ENCODE data around the gene POU2F3. TPM values are rescaled to one million over a fixed set of nuclear protein-coding genes. Genes with fewer than 3 reads are reported as not detected.

POU2F3 gene
- total and polyA plus RNA-seq, 2 of the 13 experiments (the other 11 are each of a cell fraction or from before 2014, with no cell fraction given): not detected

DNA sequence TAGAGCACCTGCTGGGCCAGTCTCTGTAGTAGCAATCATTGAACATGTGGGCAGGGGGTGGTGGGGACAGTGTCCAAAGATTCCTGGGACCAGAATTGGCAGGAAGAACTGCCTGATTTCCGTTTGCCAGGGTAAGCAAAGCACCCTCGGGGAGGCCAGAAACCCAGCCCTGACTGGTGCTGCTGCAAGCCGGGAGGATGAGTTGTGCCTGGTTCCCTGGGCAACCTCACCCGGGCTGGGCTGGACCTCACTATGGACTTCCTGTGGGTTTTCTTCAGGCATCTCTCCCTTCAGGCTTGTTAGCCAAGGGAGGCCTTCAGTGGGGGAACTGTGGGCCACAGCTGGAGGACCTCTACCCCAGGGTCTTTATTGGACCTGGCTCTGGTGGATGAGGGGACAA, 8.0 kb upstream of the POU2F3 start:
- in situ Hi-C loops (cut with HindIII; ENCODE audit: extremely low pct_ligation_motif_present, low pct_unique_long_range_greater_than_20kb) (no loop called here), intact Hi-C loops (cut with micrococcal nuclease; ENCODE audit: unreplicated experiment) (no loop called here)
- POLR2A ChIA-PET: interaction anchor here (1.0 to 1.6 kb wide), 2 partner anchors 24 to 47 kb away, joined by 3 to 4 read pairs; no protein-coding TSS in a partner anchor
- ATAC-seq (0 out of 3 replicates have a peak, but pooled peaks have one; percentile 2), DNase-seq (ENCODE audit: low spot score) (no peak), FAIRE-seq (no peak)
- Histone ChIP-seq H3K79me2 (ENCODE audit: insufficient read depth, low read length) (no peaks in the 10 kb centered on the region), H3K9ac (ENCODE audit: insufficient read depth, low read depth, low read length) (no peak overlapping the region), H3K4me2 (ENCODE audit: low read depth, low read length) (no peak overlapping the region), H4K20me1 (ENCODE audit: insufficient read depth, low read length) (no peaks in the 10 kb centered on the region; the same call in 1 of the 2 replicates), H2AFZ (ENCODE audit: low read length) (no peak overlapping the region), H3K9me3 (ENCODE audit: low read length) (no peaks in the 10 kb centered on the region), H3K4me1 (ENCODE audit: insufficient read depth, low read length) (no peaks in the 10 kb centered on the region), H3K4me3 (replicated peaks in 1 of 3; ENCODE audit: insufficient read depth in 1 of 3, low read depth in 2 of 3, low read length in 3 of 3) (no peak overlapping the region), H3K27ac (ENCODE audit: extremely low read length, insufficient read depth, low read length) (no peak overlapping the region), H3K27me3 (ENCODE audit: control insufficient read depth in 1 of 2, insufficient read depth in 2 of 2, low read length in 2 of 2) (peaks cover 0 to 32% of the 10 kb centered on the region in 2 experiments; a peak in 4 of 5 replicates), H3K36me3 (replicated peaks in 1 of 2; ENCODE audit: control insufficient read depth in 1 of 2, insufficient read depth in 2 of 2, low read length in 2 of 2) (peaks cover 0 to 6% of the 10 kb centered on the region in 2 experiments; a peak in 2 of 5 replicates)
- no TSS peak for BruUV-seq (replicated peaks)
- CTCF ChIA-PET (ENCODE audit: low intra/inter-chr PET ratio, low total read pairs): interaction anchor here (1.9 kb wide), 1 partner anchor 63 kb away, joined by 5 read pairs; no protein-coding TSS in a partner anchor
- 0% methylated on average over 1 of the region's 4 CpGs for WGBS (ENCODE audit: low lambda C conversion rate)
- TF ChIP-seq, protein P1, sequence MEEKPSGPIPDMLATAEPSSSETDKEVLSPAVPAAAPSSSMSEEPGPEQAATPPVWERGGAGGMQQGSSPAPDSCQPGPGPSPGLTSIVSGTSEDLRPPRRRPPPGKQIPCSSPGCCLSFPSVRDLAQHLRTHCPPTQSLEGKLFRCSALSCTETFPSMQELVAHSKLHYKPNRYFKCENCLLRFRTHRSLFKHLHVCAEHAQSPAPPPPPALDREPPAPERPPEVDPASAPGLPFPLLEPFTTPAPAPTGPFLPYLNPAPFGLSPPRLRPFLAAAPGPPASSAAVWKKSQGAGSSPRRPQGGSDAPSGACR (CRISPR knock-in tag; IDR thresholded peaks at IDR 0.05): no peak
- TF ChIP-seq JUND (CRISPR knock-in tag; IDR thresholded peaks at IDR 0.05) (no peak), ZNF549 (CRISPR knock-in tag; IDR thresholded peaks at IDR 0.05) (no peak), ZNF83 (CRISPR knock-in tag; IDR thresholded peaks at IDR 0.05; ENCODE audit: borderline replicate concordance) (no peak), ZNF577 (CRISPR knock-in tag; IDR thresholded peaks at IDR 0.05; ENCODE audit: borderline replicate concordance, low read depth) (no peak), ZNF614 (CRISPR knock-in tag; IDR thresholded peaks at IDR 0.05; ENCODE audit: borderline replicate concordance) (no peak), FOXC1 (CRISPR knock-in tag; IDR thresholded peaks at IDR 0.05; ENCODE audit: borderline replicate concordance) (no peak), SALL2 (CRISPR knock-in tag; IDR thresholded peaks at IDR 0.05) (no peak), YEATS2 (CRISPR knock-in tag; IDR thresholded peaks at IDR 0.05; ENCODE audit: borderline replicate concordance) (no peak), KAT7 (CRISPR knock-in tag; IDR thresholded peaks at IDR 0.05; ENCODE audit: borderline replicate concordance) (no peak)
- TF ChIP-seq, protein P2, sequence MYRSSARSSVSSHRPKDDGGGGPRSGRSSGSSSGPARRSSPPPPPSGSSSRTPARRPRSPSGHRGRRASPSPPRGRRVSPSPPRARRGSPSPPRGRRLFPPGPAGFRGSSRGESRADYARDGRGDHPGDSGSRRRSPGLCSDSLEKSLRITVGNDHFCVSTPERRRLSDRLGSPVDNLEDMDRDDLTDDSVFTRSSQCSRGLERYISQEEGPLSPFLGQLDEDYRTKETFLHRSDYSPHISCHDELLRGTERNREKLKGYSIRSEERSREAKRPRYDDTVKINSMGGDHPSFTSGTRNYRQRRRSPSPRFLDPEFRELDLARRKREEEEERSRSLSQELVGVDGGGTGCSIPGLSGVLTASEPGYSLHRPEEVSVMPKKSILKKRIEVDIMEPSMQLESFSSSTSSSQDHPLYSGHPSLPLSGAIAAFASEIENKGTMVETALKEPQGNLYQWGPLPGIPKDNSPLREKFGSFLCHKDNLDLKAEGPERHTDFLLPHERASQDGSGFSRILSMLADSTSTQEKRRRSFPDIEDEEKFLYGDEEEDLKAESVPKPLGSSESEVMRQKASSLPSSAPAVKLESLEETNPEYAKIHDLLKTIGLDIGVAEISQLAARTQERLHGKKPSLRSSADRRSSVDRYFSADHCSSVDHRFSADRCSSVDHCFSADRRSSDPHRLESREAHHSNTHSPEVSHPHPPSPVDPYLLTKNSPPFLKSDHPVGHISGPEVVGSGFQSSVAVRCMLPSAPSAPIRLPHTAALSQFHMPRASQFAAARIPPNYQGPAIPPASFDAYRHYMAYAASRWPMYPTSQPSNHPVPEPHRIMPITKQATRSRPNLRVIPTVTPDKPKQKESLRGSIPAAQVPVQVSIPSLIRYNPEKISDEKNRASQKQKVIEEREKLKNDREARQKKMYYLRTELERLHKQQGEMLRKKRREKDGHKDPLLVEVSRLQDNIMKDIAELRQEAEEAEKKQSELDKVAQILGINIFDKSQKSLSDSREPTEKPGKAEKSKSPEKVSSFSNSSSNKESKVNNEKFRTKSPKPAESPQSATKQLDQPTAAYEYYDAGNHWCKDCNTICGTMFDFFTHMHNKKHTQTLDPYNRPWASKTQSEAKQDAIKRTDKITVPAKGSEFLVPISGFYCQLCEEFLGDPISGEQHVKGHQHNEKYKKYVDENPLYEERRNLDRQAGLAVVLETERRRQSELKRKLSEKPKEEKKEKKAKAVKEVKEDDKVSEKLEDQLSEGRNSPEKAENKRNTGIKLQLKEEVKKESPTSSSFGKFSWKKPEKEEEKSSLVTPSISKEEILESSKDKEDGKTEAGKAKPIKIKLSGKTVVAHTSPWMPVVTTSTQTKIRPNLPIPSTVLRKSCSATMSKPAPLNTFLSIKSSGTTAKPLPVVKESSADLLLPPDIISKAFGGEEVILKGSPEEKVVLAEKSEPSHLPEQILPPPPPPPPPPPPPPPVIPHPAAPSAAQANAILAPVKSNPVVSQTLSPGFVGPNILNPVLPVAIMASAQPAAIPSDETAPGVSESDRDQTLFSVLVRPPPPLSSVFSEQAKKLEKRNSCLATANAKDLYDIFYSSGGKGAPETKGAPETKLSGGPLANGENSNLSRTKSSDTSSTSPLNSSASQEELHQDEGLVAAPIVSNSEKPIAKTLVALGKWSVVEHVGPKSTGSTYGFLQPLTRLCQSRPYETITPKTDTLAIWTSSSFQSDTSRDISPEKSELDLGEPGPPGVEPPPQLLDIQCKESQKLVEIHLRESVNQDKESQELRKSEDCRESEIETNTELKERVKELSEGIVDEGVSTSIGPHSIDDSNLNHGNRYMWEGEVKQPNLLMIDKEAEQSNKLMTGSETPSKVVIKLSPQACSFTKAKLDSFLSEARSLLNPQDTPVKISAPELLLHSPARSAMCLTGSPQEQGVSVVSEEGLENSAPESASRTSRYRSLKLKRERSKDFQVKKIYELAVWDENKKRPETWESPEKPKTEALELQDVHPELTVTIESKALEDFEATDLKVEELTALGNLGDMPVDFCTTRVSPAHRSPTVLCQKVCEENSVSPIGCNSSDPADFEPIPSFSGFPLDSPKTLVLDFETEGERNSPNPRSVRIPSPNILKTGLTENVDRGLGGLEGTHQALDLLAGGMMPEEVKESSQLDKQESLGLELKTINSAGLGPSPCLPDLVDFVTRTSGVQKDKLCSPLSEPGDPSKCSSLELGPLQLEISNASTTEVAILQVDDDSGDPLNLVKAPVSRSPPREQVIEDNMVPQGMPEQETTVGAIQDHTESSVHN (CRISPR knock-in tag; IDR thresholded peaks at IDR 0.05): no peak
- TF ChIP-seq, protein P3, sequence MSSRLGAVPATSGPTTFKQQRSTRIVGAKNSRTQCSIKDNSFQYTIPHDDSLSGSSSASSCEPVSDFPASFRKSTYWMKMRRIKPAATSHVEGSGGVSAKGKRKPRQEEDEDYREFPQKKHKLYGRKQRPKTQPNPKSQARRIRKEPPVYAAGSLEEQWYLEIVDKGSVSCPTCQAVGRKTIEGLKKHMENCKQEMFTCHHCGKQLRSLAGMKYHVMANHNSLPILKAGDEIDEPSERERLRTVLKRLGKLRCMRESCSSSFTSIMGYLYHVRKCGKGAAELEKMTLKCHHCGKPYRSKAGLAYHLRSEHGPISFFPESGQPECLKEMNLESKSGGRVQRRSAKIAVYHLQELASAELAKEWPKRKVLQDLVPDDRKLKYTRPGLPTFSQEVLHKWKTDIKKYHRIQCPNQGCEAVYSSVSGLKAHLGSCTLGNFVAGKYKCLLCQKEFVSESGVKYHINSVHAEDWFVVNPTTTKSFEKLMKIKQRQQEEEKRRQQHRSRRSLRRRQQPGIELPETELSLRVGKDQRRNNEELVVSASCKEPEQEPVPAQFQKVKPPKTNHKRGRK (CRISPR knock-in tag; IDR thresholded peaks at IDR 0.05): no peak
- TF ChIP-seq, protein P4, sequence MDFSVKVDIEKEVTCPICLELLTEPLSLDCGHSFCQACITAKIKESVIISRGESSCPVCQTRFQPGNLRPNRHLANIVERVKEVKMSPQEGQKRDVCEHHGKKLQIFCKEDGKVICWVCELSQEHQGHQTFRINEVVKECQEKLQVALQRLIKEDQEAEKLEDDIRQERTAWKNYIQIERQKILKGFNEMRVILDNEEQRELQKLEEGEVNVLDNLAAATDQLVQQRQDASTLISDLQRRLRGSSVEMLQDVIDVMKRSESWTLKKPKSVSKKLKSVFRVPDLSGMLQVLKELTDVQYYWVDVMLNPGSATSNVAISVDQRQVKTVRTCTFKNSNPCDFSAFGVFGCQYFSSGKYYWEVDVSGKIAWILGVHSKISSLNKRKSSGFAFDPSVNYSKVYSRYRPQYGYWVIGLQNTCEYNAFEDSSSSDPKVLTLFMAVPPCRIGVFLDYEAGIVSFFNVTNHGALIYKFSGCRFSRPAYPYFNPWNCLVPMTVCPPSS (IDR thresholded peaks at IDR 0.05): no peak
